Posterior vena cava (tissue), 2 donors: ENCODE results near the gene VPS13C. TPM values are rescaled to one million over a fixed set of nuclear protein-coding genes. Genes with fewer than 3 reads are reported as not detected.
"Not testable (repeated sequence)": the region's sequence is repeated elsewhere in the genome, so short reads cannot be mapped to it uniquely, and the experiment has no call there.

ENCODE experiments used
- DNase-seq: peaks from one replicate; pipeline ENCODE4 v3.0.0-alpha.2; 2020; ENCODE audit warnings: low spot score
- intact Hi-C, 2 donors: fragments of 100-400 bp; cut with DNase I; formaldehyde crosslinking; loops; one replicate each; pipeline versions ENCODE4 v1.14.1 to v1.14.2; 2022 to 2023
- total RNA-seq, 2 donors: library from RNA; stranded (reverse); fragmentation: NEBNext Ultra II Directional; extraction: Animal tissue kit (Norgen Biotek cat#: 25700); gene quantifications; one replicate each; pipeline ENCODE4 v1.2.1, GENCODE V29; 2021
- donor health status: DM: yes; HTN: yes; CAD: no.
- donor health status: DM: yes; HTN: yes; CAD: no.

Gene VPS13C
- total RNA-seq, 2 donors from 2014 or later: 89.2 to 93.0 TPM

GRCh38 chr15:62050115-62050514 is 10.1 kb downstream of the VPS13C start:
- DNase-seq: no peak
- intact Hi-C loops: no loop called here

GRCh38 chr15:62048254-62048653 is 12.0 kb downstream of the VPS13C start:
- intact Hi-C loops: not testable (repeated sequence)

GRCh38 chr15:62047282-62047827 is 12.9 kb downstream of the VPS13C start:
- intact Hi-C loops: no loop called here
- no peak for DNase-seq

More at GRCh38 chr15:62048254-62048653, 12.0 kb downstream of the VPS13C start:
- DNase-seq: not testable (repeated sequence)

GRCh38 chr15:62046078-62046743 is 14.0 kb downstream of the VPS13C start:
- no peak for DNase-seq
- intact Hi-C loops: no loop called here

GRCh38 chr15:62035256-62035924 is 24.9 kb downstream of the VPS13C start:
- intact Hi-C loops: no loop called here

GRCh38 chr15:62027916-62028315 is 32.3 kb downstream of the VPS13C start:
- intact Hi-C loops: no loop called here
- no peak for DNase-seq

More at GRCh38 chr15:62035256-62035924, 24.9 kb downstream of the VPS13C start:
- DNase-seq: no peak

GRCh38 chr15:62027263-62027565 is 33.0 kb downstream of the VPS13C start:
- intact Hi-C loops: no loop called here

GRCh38 chr15:62026487-62027262 is 33.6 kb downstream of the VPS13C start:
- intact Hi-C loops: no loop called here
- DNase-seq: no peak

More at GRCh38 chr15:62027263-62027565, 33.0 kb downstream of the VPS13C start:
- no peak for DNase-seq

- intact Hi-C loops: no loop called here
- DNase-seq: no peak
These were observed 38.2 kb downstream of the VPS13C start for GRCh38 chr15:62021991-62022600.

- intact Hi-C loops: no loop called here
- DNase-seq: no peak
These were observed 39.6 kb downstream of the VPS13C start for GRCh38 chr15:62020576-62021160.

GRCh38 chr15:62005354-62005753 is 54.9 kb downstream of the VPS13C start:
- DNase-seq, intact Hi-C loops: not testable (repeated sequence)

GRCh38 chr15:61997786-61998185 is 62.5 kb downstream of the VPS13C start:
- DNase-seq: no peak
- intact Hi-C loops: no loop called here

GRCh38 chr15:61996056-61996635 is 64.1 kb downstream of the VPS13C start:
- DNase-seq: no peak
- intact Hi-C loops: no loop called here

- intact Hi-C loops: no loop called here
These were observed 66.0 kb downstream of the VPS13C start for GRCh38 chr15:61994216-61994615.

GRCh38 chr15:61992518-61992917 is 67.7 kb downstream of the VPS13C start:
- intact Hi-C loops: no loop called here

More at GRCh38 chr15:61994216-61994615, 66.0 kb downstream of the VPS13C start:
- no peak for DNase-seq

GRCh38 chr15:61989667-61990066 is 70.6 kb downstream of the VPS13C start:
- no peak for DNase-seq
- intact Hi-C loops: no loop called here

More at GRCh38 chr15:61992518-61992917, 67.7 kb downstream of the VPS13C start:
- no peak for DNase-seq

GRCh38 chr15:61987824-61988223 is 72.4 kb downstream of the VPS13C start:
- DNase-seq: no peak
- intact Hi-C loops: no loop called here

GRCh38 chr15:61983081-61983480 is 77.2 kb downstream of the VPS13C start:
- no peak for DNase-seq
- intact Hi-C loops: no loop called here

GRCh38 chr15:61978225-61978624 is 82.0 kb downstream of the VPS13C start:
- no peak for DNase-seq
- intact Hi-C loops: no loop called here
